Measurements from ENCODE around the gene PARD3. TPM values are rescaled to one million over a fixed set of nuclear protein-coding genes. Genes with fewer than 3 reads are reported as not detected.

PARD3 gene
- total RNA-seq, 1 donor from 2014 or later = 58.7 TPM

GRCh38 chr10:34247560-34247959, 567.5 kb downstream of the PARD3 start:
- no peaks in the 10 kb centered on the region for H3K36me3 ChIP-seq
- H3K27me3 ChIP-seq = no peaks in the 10 kb centered on the region
- no peak overlapping the region for H3K27ac ChIP-seq
- no peak overlapping the region for H3K4me3 ChIP-seq
- H3K79me2 ChIP-seq (ENCODE audit: low read depth) = no peaks in the 10 kb centered on the region
- no peaks in the 10 kb centered on the region for H3K4me1 ChIP-seq
- H3K27ac Mint-ChIP-seq = no peak overlapping the region
- H3K9me3 ChIP-seq (ENCODE audit: low read depth) = no peaks in the 10 kb centered on the region
- TF ChIP-seq EZH2phosphoT487 (IDR thresholded peaks at IDR 0.05) (no peak), EZH2 (IDR thresholded peaks at IDR 0.05) (no peak)
- TF ChIP-seq, protein P1, sequence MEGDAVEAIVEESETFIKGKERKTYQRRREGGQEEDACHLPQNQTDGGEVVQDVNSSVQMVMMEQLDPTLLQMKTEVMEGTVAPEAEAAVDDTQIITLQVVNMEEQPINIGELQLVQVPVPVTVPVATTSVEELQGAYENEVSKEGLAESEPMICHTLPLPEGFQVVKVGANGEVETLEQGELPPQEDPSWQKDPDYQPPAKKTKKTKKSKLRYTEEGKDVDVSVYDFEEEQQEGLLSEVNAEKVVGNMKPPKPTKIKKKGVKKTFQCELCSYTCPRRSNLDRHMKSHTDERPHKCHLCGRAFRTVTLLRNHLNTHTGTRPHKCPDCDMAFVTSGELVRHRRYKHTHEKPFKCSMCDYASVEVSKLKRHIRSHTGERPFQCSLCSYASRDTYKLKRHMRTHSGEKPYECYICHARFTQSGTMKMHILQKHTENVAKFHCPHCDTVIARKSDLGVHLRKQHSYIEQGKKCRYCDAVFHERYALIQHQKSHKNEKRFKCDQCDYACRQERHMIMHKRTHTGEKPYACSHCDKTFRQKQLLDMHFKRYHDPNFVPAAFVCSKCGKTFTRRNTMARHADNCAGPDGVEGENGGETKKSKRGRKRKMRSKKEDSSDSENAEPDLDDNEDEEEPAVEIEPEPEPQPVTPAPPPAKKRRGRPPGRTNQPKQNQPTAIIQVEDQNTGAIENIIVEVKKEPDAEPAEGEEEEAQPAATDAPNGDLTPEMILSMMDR (IDR thresholded peaks at IDR 0.05) = no peak
- H3K27me3 Mint-ChIP-seq (ENCODE audit: insufficient read depth, low read depth) = no peaks in the 10 kb centered on the region
- H3K4me1 Mint-ChIP-seq = peaks cover 10% of the 10 kb centered on the region
- H3K36me3 Mint-ChIP-seq = peaks cover 3% of the 10 kb centered on the region
- H3K4me2 ChIP-seq = no peak overlapping the region
- DNase-seq (ENCODE audit: low spot score) = no peak
- peaks cover under 1% of the 10 kb centered on the region for H3K9me3 Mint-ChIP-seq
- H3F3A ChIP-seq (ENCODE audit: low read depth) = no peaks in the 10 kb centered on the region
- H3K4me3 Mint-ChIP-seq = no peak overlapping the region
- no peak overlapping the region for H2AFZ ChIP-seq (replicated peaks)
- H3K9ac ChIP-seq = no peak overlapping the region
- no peaks in the 10 kb centered on the region for H4K20me1 ChIP-seq (ENCODE audit: low read depth)

- no peaks in the 10 kb centered on the region for H3K36me3 ChIP-seq
- no peaks in the 10 kb centered on the region for H3K79me2 ChIP-seq (ENCODE audit: low read depth)
- no peak overlapping the region for H3K9ac ChIP-seq
- H3K27ac Mint-ChIP-seq = no peak overlapping the region
- H4K20me1 ChIP-seq (ENCODE audit: low read depth) = no peaks in the 10 kb centered on the region
- TF ChIP-seq EZH2phosphoT487 (IDR thresholded peaks at IDR 0.05) (no peak), EZH2 (IDR thresholded peaks at IDR 0.05) (no peak)
- TF ChIP-seq, protein P1 (IDR thresholded peaks at IDR 0.05) = no peak
- H3K27me3 ChIP-seq = no peaks in the 10 kb centered on the region
- no peak overlapping the region for H3K27ac ChIP-seq
- peaks cover 13% of the 10 kb centered on the region for H3K4me1 Mint-ChIP-seq
- no peak overlapping the region for H3K4me3 Mint-ChIP-seq
- H3F3A ChIP-seq (ENCODE audit: low read depth) = no peaks in the 10 kb centered on the region
- no peak overlapping the region for H2AFZ ChIP-seq (replicated peaks)
- peaks cover 9% of the 10 kb centered on the region for H3K36me3 Mint-ChIP-seq
- no peak overlapping the region for H3K4me2 ChIP-seq
- no peak for DNase-seq (ENCODE audit: low spot score)
- H3K4me3 ChIP-seq = no peak overlapping the region
- H3K9me3 Mint-ChIP-seq = peaks cover 5% of the 10 kb centered on the region
- H3K4me1 ChIP-seq = no peaks in the 10 kb centered on the region
- H3K27me3 Mint-ChIP-seq (ENCODE audit: insufficient read depth, low read depth) = no peaks in the 10 kb centered on the region
- no peaks in the 10 kb centered on the region for H3K9me3 ChIP-seq (ENCODE audit: low read depth)
Observed at GRCh38 chr10:34244756-34245484, 570.2 kb downstream of the PARD3 start.

GRCh38 chr10:34241226-34242000, 573.7 kb downstream of the PARD3 start:
- H3K9me3 ChIP-seq (ENCODE audit: low read depth) = no peaks in the 10 kb centered on the region
- Mint-ChIP-seq H3K4me3 (no peak overlapping the region), H3K9me3 (peaks cover 5% of the 10 kb centered on the region), H3K27me3 (ENCODE audit: insufficient read depth, low read depth) (peaks cover 2% of the 10 kb centered on the region), H3K27ac (peak overlapping the region; percentile 88), H3K4me1 (peaks cover 36% of the 10 kb centered on the region), H3K36me3 (peaks cover 9% of the 10 kb centered on the region)
- no peak for DNase-seq (ENCODE audit: low spot score)
- no peak overlapping the region for H3K9ac ChIP-seq
- H3K27ac ChIP-seq = no peak overlapping the region
- no peak overlapping the region for H3K4me2 ChIP-seq
- H3F3A ChIP-seq (ENCODE audit: low read depth) = peaks cover 3% of the 10 kb centered on the region
- no peaks in the 10 kb centered on the region for H3K27me3 ChIP-seq
- no peak overlapping the region for H2AFZ ChIP-seq (replicated peaks)
- no peak overlapping the region for H3K4me3 ChIP-seq
- no peaks in the 10 kb centered on the region for H3K79me2 ChIP-seq (ENCODE audit: low read depth)
- H3K36me3 ChIP-seq = no peaks in the 10 kb centered on the region
- no peaks in the 10 kb centered on the region for H4K20me1 ChIP-seq (ENCODE audit: low read depth)
- TF ChIP-seq EZH2 (IDR thresholded peaks at IDR 0.05) = no peak
- TF ChIP-seq, protein P1 (IDR thresholded peaks at IDR 0.05) = no peak
- TF ChIP-seq EZH2phosphoT487 (IDR thresholded peaks at IDR 0.05) = no peak
- peaks cover 30% of the 10 kb centered on the region for H3K4me1 ChIP-seq

All from neural progenitor cell (in vitro differentiated cells).